HepG2 (cell line): ENCODE measurements around the gene LIPH. TPM values are rescaled to one million over a fixed set of nuclear protein-coding genes. Genes with fewer than 3 reads are reported as not detected.
A peak's percentile ranks its signal among the peaks of the same experiment; 100 is the strongest.

ENCODE experiments used
- ATAC-seq: fragments of 200-7000 bp; cut with Tn5 transposase; 3 replicates; pipeline ENCODE4 v1.9.1; 2020; ENCODE audit warnings: mild to moderate bottlenecking, moderate library complexity
- BruUV-seq: library from RNA; stranded (reverse); fragments of 400-500 nt; replicated peaks from 2 replicates; lab custom pipeline; 2021; lab: Mats Ljungman, UMichigan
- CTCF ChIA-PET: fragments of 300-600 bp; formaldehyde crosslinking; extraction: SDS; loops from one replicate; lab custom pipeline; 2021; ENCODE audit warnings: low total read pairs, inconsistent platforms, low intra/inter-chr PET ratio; lab: Yijun Ruan, JAX
- POLR2A ChIA-PET: fragments of 350-600 bp; sonication (Branson Sonifier 250); formaldehyde crosslinking; loops from one replicate; lab custom pipeline; 2020; ENCODE audit warnings: antibody characterized with exemption, inconsistent platforms; lab: Yijun Ruan, JAX
- DNase-seq: peaks from one replicate; pipeline ENCODE4 v3.0.0-alpha.2; 2015; ENCODE audit warnings: low spot score
- FAIRE-seq: peaks from 3 replicates; lab custom pipeline; 2011; peaks lifted over from hg19 to GRCh38; lab: Jason Lieb, UNC
- H2AFZ ChIP-seq: one replicate; pipeline ENCODE4 v1.6.1; 2011; ENCODE audit warnings: low read length, inconsistent platforms
- H3K27ac ChIP-seq: fragments of 300-600 bp; 3 replicates; pipeline ENCODE4 v1.8.0; 2011; ENCODE audit warnings: mixed run types, mild to moderate bottlenecking, mixed read lengths, low read length, inconsistent platforms; ENCODE audit not compliant: insufficient read depth; ENCODE audit errors: extremely low read length
- H3K27me3 ChIP-seq, 2 experiments: fragments of 200-600 bp in 1 of 2; 2 replicates in 1 of 2; 3 replicates in 1 of 2; pipeline versions ENCODE4 v1.6.0 to v1.8.0; 2011; ENCODE audit warnings: low read length in 2 of 2, mild to moderate bottlenecking in 2 of 2, moderate library complexity in 2 of 2, inconsistent platforms in 1 of 2; ENCODE audit not compliant: insufficient read depth in 2 of 2, control insufficient read depth in 1 of 2
- H3K36me3 ChIP-seq, 2 experiments: fragments of 200-600 bp in 1 of 2; replicated peaks in 1 of 2; 2 replicates in 1 of 2; 3 replicates in 1 of 2; pipeline versions ENCODE4 v1.5.1 to v1.8.0; 2011; ENCODE audit warnings: low read length in 2 of 2, inconsistent platforms in 1 of 2; ENCODE audit not compliant: insufficient read depth in 2 of 2, control insufficient read depth in 1 of 2
- H3K4me1 ChIP-seq: 2 replicates; pipeline ENCODE4 v1.5.1; 2012; ENCODE audit warnings: low read length, inconsistent platforms; ENCODE audit not compliant: insufficient read depth
- H3K4me2 ChIP-seq: 2 replicates; pipeline ENCODE4 v1.6.0; 2011; ENCODE audit warnings: low read depth, low read length, inconsistent platforms
- H3K4me3 ChIP-seq, 3 experiments: fragments of 200-600 bp in 1 of 3; sonication (generic), shearing (Covaris generic) in 1 of 3; replicated peaks in 1 of 3; 2 replicates each; pipeline ENCODE4 v1.5.1; 2011 to 2016; ENCODE audit warnings: low read length in 3 of 3, inconsistent platforms in 2 of 3, low read depth in 2 of 3, mild to moderate bottlenecking in 2 of 3, control low read depth in 1 of 3, mixed read lengths in 1 of 3; ENCODE audit not compliant: insufficient read depth in 1 of 3
- H3K79me2 ChIP-seq: one replicate; pipeline ENCODE4 v1.6.1; 2011; ENCODE audit warnings: low read length, inconsistent platforms; ENCODE audit not compliant: insufficient read depth
- H3K9ac ChIP-seq: 2 replicates; pipeline ENCODE4 v1.6.0; 2011; ENCODE audit warnings: mild to moderate bottlenecking, low read depth, low read length, inconsistent platforms; ENCODE audit not compliant: insufficient read depth
- H3K9me3 ChIP-seq: 2 replicates; pipeline ENCODE4 v1.5.1; 2012; ENCODE audit warnings: mild to moderate bottlenecking, low read length
- H4K20me1 ChIP-seq: 2 replicates; pipeline ENCODE4 v1.6.0; 2011; ENCODE audit warnings: inconsistent platforms, mild to moderate bottlenecking, low read length, moderate library complexity; ENCODE audit not compliant: insufficient read depth
- MTF1 ChIP-seq: sonication (generic); formaldehyde crosslinking; IDR thresholded peaks from 2 replicates; pipeline ENCODE4 v1.5.0; 2020; ENCODE audit warnings: missing genetic modification reagents
- SP5 ChIP-seq: IDR thresholded peaks from 2 replicates; pipeline ENCODE4 v1.6.1; 2016; ENCODE audit warnings: low read depth, borderline replicate concordance
- ZNF446 ChIP-seq: sonication (generic); formaldehyde crosslinking; IDR thresholded peaks from 2 replicates; pipeline ENCODE4 v1.5.0; 2020; ENCODE audit warnings: mild to moderate bottlenecking, missing genetic modification reagents
- WGBS: methylation state at CpG from one replicate; pipeline ENCODE4 v1.1.6; 2017; ENCODE audit warnings: low lambda C conversion rate; 5-methylcytosine and 5-hydroxymethylcytosine counted together
- in situ Hi-C: cut with HindIII; loops from 2 replicates; pipeline ENCODE4 v1.10.0; 2017; ENCODE audit warnings: low pct_unique_long_range_greater_than_20kb; ENCODE audit not compliant: extremely low pct_ligation_motif_present
- intact Hi-C: fragments of 100-400 bp; cut with micrococcal nuclease; formaldehyde crosslinking; loops from one replicate; pipeline ENCODE4 v1.10.0; 2022; ENCODE audit not compliant: unreplicated experiment
- polyA plus RNA-seq, 8 experiments: library from polyadenylated mRNA; depleted of rRNA in 3 of 8; stranded (reverse) in 7 of 8; unstranded in 1 of 8; fragments of >200 nt; fragmentation: Illumina TruSeq in 4 of 8; extraction: Trizol in 4 of 8; gene quantifications; 2 replicates each; pipeline versions ENCODE4 v1.2.1 to v1.2.3, GENCODE V29; 2011 to 2016; ENCODE audit warnings: low read depth in 4 of 8, missing spikeins in 1 of 8, mixed read lengths in 1 of 8; ENCODE audit not compliant: insufficient read depth in 1 of 8
- total RNA-seq, 5 experiments: library from RNA; depleted of rRNA; stranded (reverse); fragments of >200 nt; fragmentation: Illumina TruSeq; extraction: Trizol; gene quantifications; 2 replicates each; pipeline ENCODE4 v1.2.3, GENCODE V29; 2016; ENCODE audit warnings: low read depth in 1 of 5
- TF ChIP-seq, protein P1 (sequence below): sonication (generic); formaldehyde crosslinking; IDR thresholded peaks from 2 replicates; pipeline ENCODE4 v1.4.0; 2020; ENCODE audit warnings: missing genetic modification reagents, borderline replicate concordance
- TF ChIP-seq, protein P2 (sequence below), 2 experiments: fragments of 450-650 bp in 1 of 2; sonication (generic) in 1 of 2; formaldehyde crosslinking; IDR thresholded peaks; 2 replicates each; pipeline versions ENCODE4 v1.5.0 to v1.8.0; 2020 to 2022; ENCODE audit warnings: mild to moderate bottlenecking in 1 of 2, missing genetic modification reagents in 1 of 2

Gene LIPH
- total and polyA plus RNA-seq, 2 of the 13 experiments (the other 11 are each of a cell fraction or from before 2014, with no cell fraction given), result 0.09 to 0.34 TPM

DNA sequence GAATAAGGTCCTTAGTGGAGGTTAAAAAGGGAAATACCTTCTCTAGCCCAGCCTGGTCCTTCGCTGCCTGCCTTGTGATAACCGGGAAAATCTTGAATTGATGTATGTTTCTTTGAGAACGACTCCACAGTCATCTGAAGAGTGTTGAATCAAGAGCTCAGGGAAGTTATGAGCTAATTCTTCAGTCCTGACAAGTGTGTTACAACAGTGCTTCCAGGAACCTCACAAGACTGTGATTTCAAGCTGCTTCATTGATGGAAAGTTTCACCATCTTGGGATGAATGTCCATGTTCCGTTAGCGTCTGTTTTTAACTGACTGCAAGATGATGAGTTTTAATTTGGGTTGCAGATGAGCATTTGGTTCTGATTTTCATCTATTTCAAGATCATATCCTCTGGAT, 66.0 kb downstream of the LIPH start:
- FAIRE-seq (no peak), DNase-seq (no peak), ATAC-seq (no peak)
- Histone ChIP-seq H3K9ac (no peak overlapping the region), H3K4me2 (no peak overlapping the region), H3K27ac (no peak overlapping the region), H3K27me3 (no peaks in the 10 kb centered on the region), H3K79me2 (no peaks in the 10 kb centered on the region), H3K9me3 (no peaks in the 10 kb centered on the region), H3K4me1 (peaks cover 20% of the 10 kb centered on the region), H2AFZ (no peak overlapping the region), H3K36me3 (peaks cover 14 to 33% of the 10 kb centered on the region in 2 experiments; a peak in 4 of 5 replicates), H4K20me1 (no peaks in the 10 kb centered on the region; the same call in 1 of the 2 replicates), H3K4me3 (no peak overlapping the region)
- ChIA-PET POLR2A (no interaction called here), CTCF (no interaction called here)
- WGBS, result 97% methylated on average over 5 of the region's 5 CpGs
- TF ChIP-seq, protein P1, sequence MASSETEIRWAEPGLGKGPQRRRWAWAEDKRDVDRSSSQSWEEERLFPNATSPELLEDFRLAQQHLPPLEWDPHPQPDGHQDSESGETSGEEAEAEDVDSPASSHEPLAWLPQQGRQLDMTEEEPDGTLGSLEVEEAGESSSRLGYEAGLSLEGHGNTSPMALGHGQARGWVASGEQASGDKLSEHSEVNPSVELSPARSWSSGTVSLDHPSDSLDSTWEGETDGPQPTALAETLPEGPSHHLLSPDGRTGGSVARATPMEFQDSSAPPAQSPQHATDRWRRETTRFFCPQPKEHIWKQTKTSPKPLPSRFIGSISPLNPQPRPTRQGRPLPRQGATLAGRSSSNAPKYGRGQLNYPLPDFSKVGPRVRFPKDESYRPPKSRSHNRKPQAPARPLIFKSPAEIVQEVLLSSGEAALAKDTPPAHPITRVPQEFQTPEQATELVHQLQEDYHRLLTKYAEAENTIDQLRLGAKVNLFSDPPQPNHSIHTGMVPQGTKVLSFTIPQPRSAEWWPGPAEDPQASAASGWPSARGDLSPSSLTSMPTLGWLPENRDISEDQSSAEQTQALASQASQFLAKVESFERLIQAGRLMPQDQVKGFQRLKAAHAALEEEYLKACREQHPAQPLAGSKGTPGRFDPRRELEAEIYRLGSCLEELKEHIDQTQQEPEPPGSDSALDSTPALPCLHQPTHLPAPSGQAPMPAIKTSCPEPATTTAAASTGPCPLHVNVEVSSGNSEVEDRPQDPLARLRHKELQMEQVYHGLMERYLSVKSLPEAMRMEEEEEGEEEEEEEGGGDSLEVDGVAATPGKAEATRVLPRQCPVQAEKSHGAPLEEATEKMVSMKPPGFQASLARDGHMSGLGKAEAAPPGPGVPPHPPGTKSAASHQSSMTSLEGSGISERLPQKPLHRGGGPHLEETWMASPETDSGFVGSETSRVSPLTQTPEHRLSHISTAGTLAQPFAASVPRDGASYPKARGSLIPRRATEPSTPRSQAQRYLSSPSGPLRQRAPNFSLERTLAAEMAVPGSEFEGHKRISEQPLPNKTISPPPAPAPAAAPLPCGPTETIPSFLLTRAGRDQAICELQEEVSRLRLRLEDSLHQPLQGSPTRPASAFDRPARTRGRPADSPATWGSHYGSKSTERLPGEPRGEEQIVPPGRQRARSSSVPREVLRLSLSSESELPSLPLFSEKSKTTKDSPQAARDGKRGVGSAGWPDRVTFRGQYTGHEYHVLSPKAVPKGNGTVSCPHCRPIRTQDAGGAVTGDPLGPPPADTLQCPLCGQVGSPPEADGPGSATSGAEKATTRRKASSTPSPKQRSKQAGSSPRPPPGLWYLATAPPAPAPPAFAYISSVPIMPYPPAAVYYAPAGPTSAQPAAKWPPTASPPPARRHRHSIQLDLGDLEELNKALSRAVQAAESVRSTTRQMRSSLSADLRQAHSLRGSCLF (CRISPR knock-in tag), result no peak
- TF ChIP-seq SP5 (CRISPR knock-in tag) (no peak), MTF1 (no peak)
- BruUV-seq, result no TSS peak
- in situ Hi-C loops, result no loop called here
- intact Hi-C loops, result no loop called here

DNA sequence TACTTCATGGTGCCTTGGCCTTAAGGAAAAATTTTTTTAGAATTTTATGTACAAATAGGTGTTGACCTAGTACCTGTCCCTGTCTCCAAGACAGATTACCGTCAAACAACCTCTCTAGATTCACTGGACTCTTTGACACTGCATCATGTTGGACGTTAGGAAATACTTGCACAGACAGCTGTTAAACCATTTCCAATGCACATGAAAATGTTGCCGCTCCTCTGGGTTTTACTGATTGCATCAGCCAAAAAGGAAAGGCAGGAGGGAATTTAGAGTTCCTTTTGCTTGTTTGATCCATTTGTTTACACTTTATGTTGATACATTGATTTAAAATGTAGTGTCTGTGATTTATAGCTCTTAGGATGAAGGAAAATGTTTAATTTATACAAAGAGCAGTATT, 68.1 kb downstream of the LIPH start:
- no peak overlapping the region for H2AFZ ChIP-seq
- no peak overlapping the region for H3K9ac ChIP-seq
- peaks cover 11% of the 10 kb centered on the region for H3K4me1 ChIP-seq
- peaks cover 22 to 37% of the 10 kb centered on the region in 2 experiments; a peak in 4 of 5 replicates for H3K36me3 ChIP-seq
- no peak overlapping the region for H3K27ac ChIP-seq
- ATAC-seq (no peak), DNase-seq (no peak), FAIRE-seq (no peak)
- intact Hi-C loops (no loop called here), in situ Hi-C loops (no loop called here)
- no peaks in the 10 kb centered on the region for H3K27me3 ChIP-seq
- no peak overlapping the region for H3K4me3 ChIP-seq
- H4K20me1 ChIP-seq, result no peaks in the 10 kb centered on the region; the same call in 1 of the 2 replicates
- no peaks in the 10 kb centered on the region for H3K79me2 ChIP-seq
- 100% methylated on average over 3 of the region's 3 CpGs for WGBS
- ChIA-PET POLR2A (no interaction called here), CTCF (no interaction called here)
- H3K9me3 ChIP-seq, result no peaks in the 10 kb centered on the region
- no TSS peak for BruUV-seq
- H3K4me2 ChIP-seq, result no peak overlapping the region
- TF ChIP-seq, protein P2, sequence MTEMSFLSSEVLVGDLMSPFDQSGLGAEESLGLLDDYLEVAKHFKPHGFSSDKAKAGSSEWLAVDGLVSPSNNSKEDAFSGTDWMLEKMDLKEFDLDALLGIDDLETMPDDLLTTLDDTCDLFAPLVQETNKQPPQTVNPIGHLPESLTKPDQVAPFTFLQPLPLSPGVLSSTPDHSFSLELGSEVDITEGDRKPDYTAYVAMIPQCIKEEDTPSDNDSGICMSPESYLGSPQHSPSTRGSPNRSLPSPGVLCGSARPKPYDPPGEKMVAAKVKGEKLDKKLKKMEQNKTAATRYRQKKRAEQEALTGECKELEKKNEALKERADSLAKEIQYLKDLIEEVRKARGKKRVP (CRISPR knock-in tag; IDR thresholded peaks at IDR 0.05), result 0 out of 4 replicates have a peak, but pooled peaks of 1 of the 2 experiments have one; percentile 30
- no peak for TF ChIP-seq ZNF446 (CRISPR knock-in tag)
